ENCODE data around the gene KCND2.

The KCND2 gene

DNA sequence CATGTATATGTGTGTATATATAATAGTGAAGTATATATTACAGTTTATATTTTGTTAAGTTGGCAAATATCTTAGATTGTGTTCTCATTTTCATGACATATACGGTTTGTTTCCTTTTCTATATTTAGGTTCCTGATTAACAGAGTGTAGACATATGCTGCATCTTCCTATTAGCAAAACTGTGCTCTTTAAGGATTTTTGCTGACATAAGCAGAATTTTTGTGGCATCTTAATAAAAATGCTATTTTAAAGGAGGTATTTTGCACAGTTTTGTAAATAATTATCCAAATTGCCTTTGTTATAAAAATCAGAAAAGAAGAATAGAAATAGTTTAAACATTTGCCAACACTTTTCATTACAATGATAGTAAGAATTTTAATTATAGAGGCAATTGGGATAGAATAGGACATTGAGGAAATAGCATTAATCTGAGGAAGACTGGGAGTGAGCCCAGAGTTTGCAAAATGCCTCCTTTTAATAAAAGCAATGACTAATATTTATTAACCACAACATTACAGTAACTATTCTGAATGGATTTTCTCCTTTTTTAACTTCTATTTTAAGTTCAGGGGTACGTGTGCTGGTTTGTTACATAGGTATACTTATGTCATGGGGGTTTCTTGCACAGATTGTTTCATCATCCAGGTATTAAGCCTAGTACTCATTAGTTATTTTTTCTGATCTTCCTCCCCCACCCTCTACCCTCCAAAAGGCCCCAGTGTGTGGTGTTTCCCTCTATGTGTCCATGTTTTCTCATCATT is 38.2 kb downstream of the KCND2 start:
- DNase-seq (ENCODE audit: low spot score), result no peak

DNA sequence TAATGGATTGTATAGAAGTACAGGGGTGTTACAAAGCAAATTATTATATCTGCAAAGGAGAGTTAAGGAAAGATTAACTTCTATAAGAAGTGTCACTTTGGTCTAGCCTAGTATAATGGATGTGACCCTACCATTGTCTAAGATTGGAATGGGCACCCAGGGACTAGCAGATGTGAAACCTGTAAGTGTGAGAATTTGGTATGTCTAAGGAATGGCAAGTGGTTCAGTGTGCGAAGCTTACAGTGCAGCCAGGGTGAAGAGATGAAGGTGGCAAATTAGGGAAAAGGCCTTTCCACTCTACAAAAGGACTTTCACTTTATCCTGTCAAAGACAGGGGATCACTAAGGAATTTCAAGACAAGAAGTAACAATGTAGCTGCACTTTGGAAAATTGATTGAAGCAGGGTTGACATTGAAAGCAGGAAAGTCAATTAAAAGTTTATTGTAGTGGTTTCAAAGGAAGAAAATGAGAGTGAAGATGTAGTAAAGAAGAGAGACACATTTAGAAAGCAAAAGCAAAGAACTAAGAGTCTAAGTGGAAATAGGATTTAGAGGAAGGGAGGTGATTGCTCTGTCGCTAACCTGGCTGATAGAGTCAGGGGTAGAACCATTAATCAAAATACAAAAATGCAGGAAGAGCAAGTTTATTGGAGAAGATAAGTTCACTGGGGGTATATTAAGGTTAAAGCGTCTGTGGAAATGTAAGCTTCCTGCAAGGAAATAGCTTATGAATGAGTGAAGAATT is 47.4 kb downstream of the KCND2 start:
- DNase-seq (ENCODE audit: low spot score), result no peak

DNA sequence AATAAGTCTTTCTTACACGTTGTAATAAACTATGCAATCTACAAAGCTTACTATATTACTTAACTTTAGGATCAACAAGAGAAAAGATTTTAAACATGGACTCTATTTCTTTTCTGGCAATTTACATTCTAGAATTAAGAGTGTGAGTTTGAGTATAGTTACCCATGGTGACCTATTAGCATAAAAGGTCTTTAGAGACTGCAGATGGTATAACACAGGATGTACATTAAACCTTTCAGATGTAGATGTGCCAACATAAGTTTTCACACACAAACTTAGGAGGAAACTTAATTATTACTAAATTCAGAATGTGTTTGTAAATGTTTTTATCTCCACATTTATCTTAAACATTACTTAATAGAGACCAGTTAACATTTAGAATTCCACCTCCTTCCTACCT is 54.1 kb downstream of the KCND2 start:
- no peak for DNase-seq (ENCODE audit: low spot score)

DNA sequence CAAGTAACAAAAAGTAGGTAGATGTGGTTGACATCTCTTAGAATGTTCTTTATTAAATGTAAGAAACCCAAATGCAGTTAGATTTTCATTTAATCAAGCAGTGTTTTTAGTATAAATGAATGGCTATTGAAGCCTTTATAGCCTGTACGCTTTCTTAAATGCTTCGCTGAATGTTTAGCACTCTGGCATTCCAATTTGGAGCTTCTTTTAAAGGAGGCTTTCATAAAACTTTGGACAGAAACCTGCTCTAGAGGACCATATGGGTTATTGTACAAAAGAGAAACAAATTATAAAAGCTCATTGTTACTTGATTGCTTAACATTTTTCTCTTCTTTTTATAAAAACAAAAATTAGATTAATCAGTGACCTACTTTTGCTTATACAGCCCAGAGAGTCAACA is 59.5 kb downstream of the KCND2 start:
- no peak for DNase-seq (ENCODE audit: low spot score)

- no peak for DNase-seq (ENCODE audit: low spot score)
These were observed 61.5 kb downstream of the KCND2 start for GRCh38 chr7:120334475-120334874.

DNA sequence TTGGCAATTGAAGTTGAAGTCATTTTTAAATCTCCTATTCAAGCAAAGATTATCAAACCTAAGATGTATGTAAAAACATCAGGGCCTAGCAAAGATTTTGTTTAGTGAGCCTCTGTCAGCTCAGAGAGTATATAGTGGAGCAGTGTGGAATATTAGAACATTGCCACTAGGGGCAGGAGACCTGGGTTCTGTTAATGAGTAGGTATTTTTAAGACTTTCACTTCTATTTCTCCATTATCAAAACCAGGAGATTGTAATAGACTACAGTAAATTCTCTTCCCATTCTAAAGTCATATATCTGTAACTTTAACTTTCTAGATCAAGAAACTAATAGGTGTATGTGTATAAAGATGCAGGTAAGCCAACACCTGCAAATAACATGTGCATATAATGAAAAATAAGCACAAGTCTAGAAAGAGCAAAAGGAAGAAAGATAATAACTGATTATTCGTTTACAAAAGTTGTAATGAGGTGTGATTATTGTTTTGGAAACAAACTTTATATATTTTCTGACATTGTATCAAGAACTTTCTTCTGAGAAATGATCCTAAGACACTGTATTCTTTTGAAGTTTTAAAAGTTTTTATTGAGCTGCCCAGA is 64.4 kb downstream of the KCND2 start:
- DNase-seq (ENCODE audit: low spot score), result no peak

DNA sequence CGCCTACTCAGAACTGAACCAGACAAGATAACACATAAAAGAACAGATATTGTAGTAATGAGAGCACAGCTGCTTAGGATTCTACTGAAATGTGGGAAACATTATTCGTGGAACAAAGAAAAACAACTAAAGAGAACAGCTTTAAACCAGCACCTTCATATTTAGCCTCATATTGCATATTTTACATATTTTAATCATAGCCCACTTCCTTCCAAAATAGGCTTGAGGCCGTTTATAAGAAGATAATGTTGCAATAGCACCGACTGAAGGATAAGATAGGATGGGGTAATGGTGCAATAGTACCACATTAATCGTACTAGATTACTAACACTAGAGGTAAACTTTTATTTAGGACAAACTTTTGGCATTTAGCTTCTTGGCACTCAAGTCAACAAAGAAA is 71.3 kb downstream of the KCND2 start:
- no peak for DNase-seq (ENCODE audit: low spot score)

DNA sequence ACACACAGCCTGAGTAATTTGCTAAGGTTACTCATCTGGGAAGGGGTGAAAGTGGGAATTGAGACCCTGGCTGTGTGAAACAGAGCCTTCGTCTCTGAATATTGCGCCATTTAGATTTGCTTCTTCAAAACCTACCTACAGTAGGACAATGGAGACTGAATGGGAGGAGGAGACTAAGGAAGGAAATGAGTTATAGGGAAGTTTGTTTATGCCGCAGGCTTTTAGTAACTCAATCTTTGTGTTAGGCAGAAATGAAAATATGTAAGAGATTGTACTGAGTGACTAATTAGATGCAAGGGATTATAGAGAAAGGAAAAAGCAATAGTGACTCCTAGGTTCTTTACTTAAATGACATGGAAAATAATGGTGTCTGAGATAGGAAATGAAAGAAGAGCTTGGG is 80.2 kb downstream of the KCND2 start:
- DNase-seq (ENCODE audit: low spot score), result no peak

GRCh38 chr7:120360918-120361317 is 87.9 kb downstream of the KCND2 start:
- DNase-seq (ENCODE audit: low spot score), result no peak

GRCh38 chr7:120363414-120363813 is 90.4 kb downstream of the KCND2 start:
- DNase-seq (ENCODE audit: low spot score), result no peak

- DNase-seq (ENCODE audit: low spot score), result no peak
These were observed 98.0 kb downstream of the KCND2 start for GRCh38 chr7:120370954-120371353.

GRCh38 chr7:120373174-120373573 is 100.2 kb downstream of the KCND2 start:
- no peak for DNase-seq (ENCODE audit: low spot score)

DNA sequence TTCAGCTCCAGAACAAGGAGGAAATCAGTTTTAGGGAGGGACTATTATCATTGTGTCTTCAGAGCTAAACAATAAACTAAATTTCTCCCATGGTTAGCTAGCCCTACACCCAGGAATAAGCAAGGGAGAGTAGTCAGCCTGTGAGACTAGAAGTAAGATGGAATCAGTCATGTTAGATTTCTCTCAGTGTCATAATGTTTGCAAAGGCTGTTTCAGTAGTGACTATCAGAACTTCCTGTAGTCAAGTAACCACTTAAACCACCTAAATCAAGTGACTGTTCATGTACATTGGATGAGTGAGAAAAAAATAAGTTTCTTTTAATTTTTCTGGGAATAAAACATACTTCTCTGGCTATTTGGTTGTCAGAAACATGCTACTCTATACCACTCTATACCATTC is 121.6 kb downstream of the KCND2 start:
- DNase-seq (ENCODE audit: low spot score), result no peak

DNA sequence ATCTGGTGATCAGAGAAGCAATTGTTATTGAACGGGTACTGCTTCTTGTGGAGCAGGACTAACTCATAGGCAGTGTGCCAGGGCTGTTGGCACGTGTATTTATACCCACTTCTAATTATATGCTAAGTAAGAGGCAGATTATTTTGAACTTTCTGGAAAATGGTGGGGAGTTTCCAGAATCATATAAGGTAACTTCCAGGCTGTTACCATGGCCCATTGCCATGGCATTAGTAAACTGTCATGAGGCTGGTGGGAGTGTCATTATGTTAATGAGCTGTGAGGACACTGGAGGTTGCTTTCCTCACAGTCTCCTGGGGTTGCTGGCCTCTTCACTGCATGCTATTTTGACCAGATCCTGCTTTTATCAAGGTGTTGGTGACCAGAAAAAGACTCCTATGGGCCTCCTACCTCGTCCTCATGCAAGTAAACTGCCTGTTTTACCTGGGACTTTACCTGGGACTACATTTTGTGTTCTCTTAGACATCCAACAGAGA is 122.6 kb downstream of the KCND2 start:
- no peak for DNase-seq (ENCODE audit: low spot score)

DNA sequence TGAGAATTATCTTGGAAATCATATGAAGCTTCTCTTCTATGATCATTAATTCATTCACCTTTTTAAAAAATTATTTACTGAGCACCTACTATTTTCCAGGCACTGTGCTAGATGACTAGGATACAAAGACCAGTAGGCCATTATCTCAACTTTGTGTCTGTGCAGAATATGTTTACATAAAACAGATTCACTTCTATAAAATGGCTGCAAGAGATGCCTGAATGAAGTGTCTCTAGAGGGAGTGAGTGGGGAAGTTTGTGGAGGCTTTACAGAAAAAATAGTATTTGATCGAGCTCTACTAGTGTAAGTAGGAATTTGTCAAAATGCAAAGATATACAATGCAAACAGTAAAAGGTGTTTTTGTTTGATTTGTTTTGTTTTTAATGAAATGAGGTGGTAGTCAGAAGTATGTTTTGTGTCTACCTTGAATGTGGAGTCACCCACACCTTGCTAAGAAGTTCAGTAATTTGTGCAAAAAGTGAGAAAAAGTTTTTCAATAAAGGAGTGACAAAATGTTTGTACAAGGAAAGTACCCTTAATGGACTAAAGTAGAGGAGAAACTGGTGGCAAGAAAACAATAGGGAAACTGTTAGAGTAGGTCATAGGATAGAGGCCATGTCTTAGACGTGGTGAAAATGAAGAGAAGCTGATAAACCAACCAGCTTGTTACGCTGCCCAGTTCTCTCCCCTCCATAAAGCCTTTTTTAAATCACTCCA is 125.5 kb downstream of the KCND2 start:
- no peak for DNase-seq (ENCODE audit: low spot score)

DNA sequence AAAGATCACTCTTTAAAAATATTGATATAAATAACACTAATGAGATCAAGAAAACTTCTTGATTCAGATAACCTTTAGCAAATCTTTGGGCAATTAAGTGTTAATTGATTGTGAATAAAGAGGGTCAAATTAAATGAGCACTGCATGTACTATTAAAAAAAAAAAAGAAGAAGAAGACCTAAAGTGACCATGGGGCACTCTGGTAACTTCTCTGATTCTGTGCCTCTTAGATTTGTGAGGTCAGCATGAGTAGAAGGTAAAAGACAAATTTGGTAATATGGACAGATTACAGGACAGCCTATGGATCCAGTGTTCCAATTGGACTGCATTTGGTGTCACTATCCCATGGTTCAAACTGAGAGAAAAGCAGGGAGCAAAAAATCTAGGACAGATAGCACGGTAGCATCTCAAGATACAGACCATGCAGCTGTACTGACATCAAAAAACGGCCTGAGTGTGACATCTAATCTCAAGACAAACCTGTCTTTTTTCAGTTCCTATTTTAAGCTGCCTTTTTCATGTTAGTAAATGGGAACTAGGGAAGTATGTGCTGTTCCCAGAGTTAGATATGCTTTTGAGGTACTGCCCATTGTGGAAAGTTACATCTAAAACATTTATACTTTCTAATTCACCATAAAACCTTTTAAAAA is 128.0 kb downstream of the KCND2 start:
- no peak for DNase-seq (ENCODE audit: low spot score)

- no peak for DNase-seq (ENCODE audit: low spot score)
These were observed 129.2 kb downstream of the KCND2 start for GRCh38 chr7:120402079-120402767.

DNA sequence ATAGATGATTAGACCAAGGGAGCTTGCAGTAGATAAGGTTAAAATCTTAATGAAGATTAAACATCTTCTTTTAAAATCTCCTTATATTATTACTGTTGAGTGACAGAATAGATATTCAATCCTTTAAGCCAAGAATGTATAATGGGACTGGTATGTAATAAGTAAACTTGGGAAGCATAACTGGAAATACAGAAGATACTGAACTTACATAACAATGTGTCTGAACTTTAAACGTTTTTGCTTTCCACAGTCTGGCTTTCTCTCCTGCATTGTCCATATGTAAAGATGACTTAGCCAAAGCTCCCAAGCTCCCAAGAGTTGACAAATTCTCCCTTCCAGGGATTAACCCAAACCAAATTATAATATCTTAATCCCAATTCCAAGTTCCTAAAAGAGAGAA is 129.8 kb downstream of the KCND2 start:
- no peak for DNase-seq (ENCODE audit: low spot score)

- no peak for DNase-seq (ENCODE audit: low spot score)
These were observed 131.1 kb downstream of the KCND2 start for GRCh38 chr7:120404042-120404441.

GRCh38 chr7:120405652-120406051 is 132.7 kb downstream of the KCND2 start:
- DNase-seq (ENCODE audit: low spot score), result no peak

GRCh38 chr7:120407010-120407409 is 134.0 kb downstream of the KCND2 start:
- DNase-seq (ENCODE audit: low spot score), result no peak
